Adipose tissue (tissue), 3 donors: ENCODE data around the gene TMEM132C. TPM values are rescaled to one million over a fixed set of nuclear protein-coding genes. Genes with fewer than 3 reads are reported as not detected.

Experiments used
- H3K27ac ChIP-seq: one replicate; pipeline ENCODE4 v1.5.1; 2013; ENCODE audit warnings: low read depth, low read length
- WGBS, 3 donors: extraction: QIAGEN DNeasy Blood & Tissue Kit; methylation state at CpG; one replicate each; pipeline ENCODE4 v1.1.7; 2013; 5-methylcytosine and 5-hydroxymethylcytosine counted together
- polyA plus RNA-seq, 3 donors: library from polyadenylated mRNA; stranded (reverse); fragments of 200-250 nt; gene quantifications; one replicate each; pipeline ENCODE4 v1.2.3, GENCODE V29; 2013
- donor health status: healthy with polysubstance abuse.
- donor health status: Bipolar disorder and iron deficiency.
- donor health status: healthy.

TMEM132C gene
- polyA plus RNA-seq, 3 donors, result 3.1 to 55.5 (median 18.7) TPM

DNA sequence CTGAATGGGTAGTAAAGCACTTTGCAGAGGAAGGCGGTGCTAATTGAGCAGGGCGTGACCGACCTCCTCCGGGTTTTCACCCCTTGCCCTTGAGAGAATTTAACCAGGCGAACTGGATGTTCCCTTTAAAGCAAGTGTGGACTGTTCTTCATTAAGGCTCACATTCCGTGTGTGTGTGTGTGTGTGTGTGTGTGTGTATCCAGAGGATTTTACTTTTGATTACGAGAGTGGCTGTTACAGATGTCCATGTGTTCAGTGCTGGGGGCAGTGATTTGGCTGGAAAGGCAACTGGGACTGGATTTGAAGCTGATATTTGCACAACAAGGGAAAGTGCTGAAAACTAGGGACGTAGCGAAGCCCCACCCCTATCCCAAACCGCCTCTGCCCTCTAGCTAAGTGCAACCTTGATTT is 2.2 kb downstream of the TMEM132C start:
- WGBS, 3 donors, result 3 to 4% (median 3%) methylated on average over 10 of the region's 10 CpGs
- no peak overlapping the region for H3K27ac ChIP-seq

DNA sequence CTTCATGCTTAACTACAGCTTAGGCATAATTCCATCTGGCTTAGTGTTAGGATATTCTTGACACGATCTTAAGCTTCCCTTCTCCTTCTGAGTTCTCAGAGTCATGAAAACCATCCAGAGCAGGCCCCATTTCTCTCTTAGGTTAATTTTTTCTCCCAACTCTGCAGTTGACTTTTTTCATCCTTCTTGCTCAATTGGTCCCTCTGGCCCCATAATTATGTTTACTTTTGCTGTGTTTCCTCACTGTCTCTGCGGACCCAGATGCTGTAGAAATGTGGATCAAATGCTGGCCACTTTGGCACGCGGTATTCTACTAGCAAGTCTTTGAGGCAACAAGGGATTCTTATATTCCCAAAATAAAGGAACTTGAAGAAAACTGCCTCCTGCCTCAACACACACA is 9.5 kb downstream of the TMEM132C start:
- 64 to 76% (median 70%) methylated on average over 4 of the region's 4 CpGs for WGBS, 3 donors
- H3K27ac ChIP-seq, result no peak overlapping the region

DNA sequence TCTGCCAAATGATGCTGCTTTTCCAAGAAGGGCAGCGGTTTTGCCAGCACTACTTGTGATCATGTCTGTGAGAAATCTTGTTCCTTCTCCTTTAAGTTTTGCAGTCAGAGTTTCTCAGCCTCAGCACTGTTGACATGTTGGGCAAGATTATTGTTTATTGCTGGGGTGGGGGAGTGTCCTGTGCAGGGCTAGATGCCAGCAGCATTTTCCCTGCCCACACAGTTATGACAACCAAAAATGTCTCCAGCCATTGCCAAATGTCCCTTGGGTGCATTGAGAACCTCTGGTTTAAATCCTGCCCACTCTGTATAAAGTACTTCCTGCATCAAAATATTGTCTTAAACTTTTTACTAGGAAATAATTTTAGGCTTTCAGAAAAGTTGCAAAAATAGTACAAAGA is 20.0 kb downstream of the TMEM132C start:
- WGBS, 3 donors, result 55 to 69% (median 63%) methylated on average over 1 of the region's 1 CpG
- no peak overlapping the region for H3K27ac ChIP-seq

DNA sequence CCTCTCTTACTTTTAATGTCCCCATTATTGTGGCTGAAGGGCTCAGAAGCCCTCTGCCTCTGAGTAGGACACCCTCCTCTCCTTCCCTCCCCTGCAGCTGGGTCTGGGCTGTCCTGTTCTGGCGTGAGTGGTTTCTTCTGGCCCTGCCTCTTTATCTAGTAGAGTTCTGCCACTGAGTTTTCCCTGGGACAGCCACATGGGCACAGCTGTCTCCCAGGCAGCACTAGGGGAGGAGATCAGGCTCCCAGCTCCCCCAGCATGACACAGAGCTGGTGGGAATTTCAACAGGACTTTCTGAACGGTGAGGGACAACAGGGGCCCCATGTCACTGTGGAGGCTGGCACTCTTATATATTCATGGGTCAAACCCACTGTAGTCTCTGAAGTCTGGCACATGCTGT is 21.4 kb downstream of the TMEM132C start:
- no peak overlapping the region for H3K27ac ChIP-seq
- WGBS, 3 donors, result 27 to 32% (median 28%) methylated on average over 2 of the region's 2 CpGs

DNA sequence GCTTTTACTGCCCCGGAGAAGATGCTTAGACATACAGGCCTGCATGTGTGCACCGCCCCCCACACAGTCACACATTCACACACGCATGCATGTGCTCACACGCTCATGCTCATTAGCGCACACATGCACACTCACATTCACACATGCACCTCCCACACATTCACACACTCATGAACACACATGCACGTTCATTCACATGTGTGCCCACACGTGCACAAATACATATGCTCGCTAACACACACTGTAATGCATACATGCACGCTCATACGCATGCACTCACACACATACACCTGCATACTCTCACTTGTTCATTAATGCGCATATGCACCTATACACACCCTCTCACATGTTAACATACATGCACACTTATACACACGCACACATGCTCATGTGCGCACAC is 21.9 kb downstream of the TMEM132C start:
- WGBS, 3 donors, result 87 to 91% (median 89%) methylated on average over 13 of the region's 13 CpGs
- H3K27ac ChIP-seq, result no peak overlapping the region

DNA sequence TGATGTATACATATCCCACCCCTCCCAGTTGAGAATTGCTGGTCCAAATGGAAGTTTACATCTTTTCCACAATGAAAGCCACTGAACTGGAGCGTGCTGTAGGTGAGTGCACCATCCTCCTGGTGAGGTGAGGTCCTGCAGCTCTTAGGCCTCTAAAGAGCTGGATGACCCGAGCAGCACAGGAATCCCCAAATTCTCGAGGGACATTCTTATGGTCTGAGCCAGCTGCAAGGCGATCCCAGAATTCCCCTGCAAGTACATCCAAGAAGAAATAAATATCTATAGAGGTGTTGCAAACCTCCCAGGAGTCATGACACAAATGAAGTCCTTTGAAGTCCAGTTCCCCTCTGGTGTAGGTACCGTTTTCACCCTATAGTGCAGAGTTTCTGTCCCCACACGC is 24.0 kb downstream of the TMEM132C start:
- 53 to 62% (median 61%) methylated on average over 6 of the region's 6 CpGs for WGBS, 3 donors

DNA sequence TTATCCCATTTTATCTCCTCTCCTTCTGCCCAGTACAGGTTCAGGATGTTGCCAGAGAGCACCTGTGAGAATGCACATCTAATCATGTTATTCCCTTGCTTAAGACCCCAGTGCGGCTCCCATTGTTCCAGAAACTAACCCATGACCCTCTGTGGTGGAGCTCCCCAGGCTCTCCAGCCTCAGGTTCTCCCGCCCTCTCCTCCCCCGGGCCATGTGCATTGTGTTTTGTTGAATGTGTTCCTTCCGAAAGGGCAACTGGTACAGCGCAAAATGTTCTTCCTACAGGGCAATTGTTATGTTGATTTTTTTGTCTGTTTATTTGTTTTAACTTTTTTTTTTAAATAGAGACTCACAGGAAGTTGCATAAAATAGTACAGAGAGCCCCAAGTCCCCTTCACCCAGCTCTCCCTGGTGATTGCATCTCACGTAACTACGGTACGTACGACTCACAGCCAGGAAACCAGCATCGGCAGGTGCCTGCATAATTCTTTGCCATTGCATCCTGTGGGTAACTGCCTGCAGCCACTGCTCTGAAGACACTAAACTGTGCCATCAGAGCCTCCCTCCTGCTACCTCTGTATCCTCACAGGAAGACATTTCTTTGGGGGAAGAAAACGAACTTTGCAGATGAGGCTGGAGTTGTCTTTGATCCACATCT is 31.2 kb downstream of the TMEM132C start:
- 45 to 54% (median 49%) methylated on average over 11 of the region's 11 CpGs for WGBS, 3 donors
- no peak overlapping the region for H3K27ac ChIP-seq

More for the DNA sequence above, 24.0 kb downstream of the TMEM132C start:
- no peak overlapping the region for H3K27ac ChIP-seq

DNA sequence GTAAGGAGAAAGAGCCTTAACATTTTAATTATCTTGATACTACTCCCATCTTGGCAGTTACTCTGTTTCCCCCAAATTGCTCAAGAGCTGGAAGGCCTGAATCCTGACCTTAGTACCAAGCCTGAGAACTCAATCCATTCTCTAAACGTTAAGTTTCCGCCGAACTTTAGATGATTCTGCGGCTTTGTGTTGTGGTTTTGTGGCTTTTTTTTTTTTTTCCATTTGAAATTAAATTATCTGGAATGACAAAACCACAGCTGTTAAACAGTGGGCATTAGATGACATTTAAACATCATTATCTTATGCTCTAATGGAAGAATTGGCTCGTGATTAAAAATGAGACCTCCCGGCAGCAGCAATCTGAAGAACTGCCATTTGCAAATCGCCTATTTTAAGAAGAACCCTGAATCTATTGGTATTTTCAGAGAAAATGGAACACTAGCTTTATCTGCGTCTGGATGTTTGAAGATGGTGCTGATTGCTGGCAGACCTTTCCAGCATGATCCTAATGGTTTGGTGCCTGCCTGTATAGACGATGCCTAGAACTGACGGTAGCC is 38.4 kb downstream of the TMEM132C start:
- H3K27ac ChIP-seq, result no peak overlapping the region
- 79 to 85% (median 82%) methylated on average over 10 of the region's 10 CpGs for WGBS, 3 donors

DNA sequence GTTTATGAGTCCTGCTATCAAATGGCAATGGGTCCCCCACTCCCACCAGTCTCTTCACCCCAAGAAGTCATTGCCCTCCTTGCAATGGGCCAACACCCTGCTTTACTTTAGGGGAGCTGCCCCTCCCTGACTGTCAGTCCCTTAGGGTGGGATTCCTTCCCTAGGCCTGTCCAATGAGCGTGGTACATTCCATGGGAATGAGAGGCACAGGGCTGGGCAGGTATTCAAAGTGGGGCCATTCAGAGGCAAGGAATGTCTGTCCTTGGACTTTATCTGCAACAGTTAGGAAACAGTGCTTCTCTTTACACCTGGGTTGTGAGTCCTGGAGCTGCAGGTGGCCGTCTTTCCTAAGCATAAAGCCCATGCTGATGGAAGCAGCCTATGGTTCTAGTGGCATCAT is 40.8 kb downstream of the TMEM132C start:
- WGBS, 3 donors, result 42 to 85% (median 83%) methylated on average over 2 of the region's 2 CpGs

DNA sequence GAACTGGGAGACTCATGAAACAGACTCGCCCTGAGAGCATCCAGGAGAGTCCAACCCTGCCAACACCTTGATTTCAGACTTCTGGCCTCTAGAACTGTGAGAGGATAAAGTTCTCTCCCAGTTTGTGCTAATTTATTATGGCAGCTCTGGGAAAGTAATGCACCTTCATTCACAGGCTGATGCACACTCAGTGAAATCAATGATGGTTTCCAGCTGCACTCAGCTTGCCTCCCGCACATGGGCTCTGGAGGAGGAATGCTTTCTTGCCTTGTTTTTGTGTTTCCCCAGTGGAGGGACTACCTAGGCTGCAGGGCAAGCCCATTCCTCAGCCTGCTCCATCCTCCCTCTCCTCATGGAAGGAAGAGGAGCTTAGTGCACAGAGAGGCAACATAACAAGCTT is 45.7 kb downstream of the TMEM132C start:
- WGBS, 3 donors, result 40 to 76% (median 73%) methylated on average over 2 of the region's 2 CpGs
- no peak overlapping the region for H3K27ac ChIP-seq

More for the DNA sequence above, 40.8 kb downstream of the TMEM132C start:
- no peak overlapping the region for H3K27ac ChIP-seq

DNA sequence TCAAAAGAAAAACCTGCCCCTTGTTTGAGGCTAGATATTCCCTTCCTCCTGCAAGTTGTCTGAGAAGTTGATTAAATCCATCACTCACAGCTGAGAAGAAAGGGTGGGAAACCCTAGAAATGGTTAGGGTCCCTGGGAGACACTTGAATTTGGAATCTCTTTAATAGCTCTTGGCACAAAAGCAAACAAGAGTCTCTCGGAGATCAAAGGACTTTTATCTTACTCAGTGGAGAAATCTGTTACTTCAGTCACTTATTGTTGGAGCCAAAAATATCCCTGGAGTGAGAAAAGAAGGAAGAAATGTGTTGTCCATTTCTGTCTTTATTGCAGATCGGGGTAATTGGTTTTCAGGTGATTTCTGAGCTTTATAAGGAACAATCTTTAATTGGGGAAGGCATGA is 47.0 kb downstream of the TMEM132C start:
- H3K27ac ChIP-seq, result no peak overlapping the region
- WGBS, 3 donors, result 15 to 44% (median 38%) methylated on average over 2 of the region's 2 CpGs

DNA sequence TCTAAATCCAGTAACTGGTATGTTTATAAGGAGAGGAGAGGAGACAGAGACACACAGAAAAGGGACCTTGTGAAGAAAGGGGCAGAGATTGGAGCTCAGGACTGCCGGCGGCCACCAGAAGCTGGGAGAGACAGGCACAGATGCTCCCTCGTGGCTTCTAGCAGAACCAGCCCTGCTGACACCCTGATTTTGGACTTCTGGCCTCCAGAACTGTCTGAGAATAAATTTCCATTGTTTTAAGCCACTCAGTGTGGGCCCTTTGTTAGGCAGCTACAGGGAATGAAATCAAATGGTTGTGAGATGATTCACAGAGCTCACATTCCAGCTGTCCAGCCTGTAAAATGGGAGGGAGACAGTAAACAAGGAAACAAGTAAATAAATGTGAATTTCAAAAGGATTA is 47.6 kb downstream of the TMEM132C start:
- WGBS, 3 donors, result 74 to 86% (median 81%) methylated on average over 3 of the region's 3 CpGs
- H3K27ac ChIP-seq, result no peak overlapping the region

DNA sequence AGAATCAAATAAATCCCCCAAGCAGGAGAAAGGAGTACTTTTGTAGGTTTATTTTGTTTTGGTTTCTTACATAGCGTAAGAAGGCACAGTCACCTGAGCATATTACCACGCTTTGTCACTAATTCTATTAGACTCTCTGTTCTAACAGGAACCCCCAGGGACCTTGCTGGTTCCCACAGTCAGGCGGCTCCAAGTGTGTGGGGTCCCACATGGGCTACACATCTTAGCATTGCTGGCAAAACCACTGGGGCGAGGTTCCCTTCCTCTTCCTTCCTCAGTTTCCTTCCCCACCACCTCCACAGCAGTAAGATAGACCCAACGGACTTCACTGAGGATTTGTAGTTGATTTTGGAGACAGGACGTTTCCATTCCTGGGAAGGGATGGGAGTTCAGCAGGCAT is 49.1 kb downstream of the TMEM132C start:
- H3K27ac ChIP-seq, result no peak overlapping the region
- WGBS, 3 donors, result 41 to 70% (median 46%) methylated on average over 6 of the region's 6 CpGs

DNA sequence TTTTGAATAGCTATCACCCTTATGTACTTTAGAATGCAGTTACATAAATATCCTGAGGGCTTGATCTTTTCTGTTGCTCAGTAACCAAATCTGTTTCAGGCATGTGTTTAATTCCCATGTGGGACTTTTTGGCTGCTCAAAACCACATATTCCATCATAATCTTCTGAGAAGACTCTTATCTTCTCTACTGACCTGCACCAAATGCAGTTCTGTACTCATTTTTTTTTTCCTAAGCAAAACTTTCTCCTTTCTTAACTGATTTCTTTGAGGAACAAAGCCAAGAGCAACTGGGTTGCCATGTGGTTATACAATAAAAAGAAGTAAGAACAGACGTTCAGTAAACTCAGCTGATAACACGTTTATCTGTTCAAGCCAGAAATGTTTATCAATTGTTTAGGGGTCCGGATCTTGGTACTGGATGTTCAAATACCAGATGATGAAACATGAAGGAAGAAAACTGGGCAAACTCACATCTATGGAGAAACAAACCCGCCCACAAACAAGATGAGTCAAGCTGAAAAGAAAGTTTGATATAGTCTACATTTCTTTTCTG is 50.1 kb downstream of the TMEM132C start:
- 13 to 23% (median 16%) methylated on average over 4 of the region's 4 CpGs for WGBS, 3 donors
- H3K27ac ChIP-seq, result no peak overlapping the region

DNA sequence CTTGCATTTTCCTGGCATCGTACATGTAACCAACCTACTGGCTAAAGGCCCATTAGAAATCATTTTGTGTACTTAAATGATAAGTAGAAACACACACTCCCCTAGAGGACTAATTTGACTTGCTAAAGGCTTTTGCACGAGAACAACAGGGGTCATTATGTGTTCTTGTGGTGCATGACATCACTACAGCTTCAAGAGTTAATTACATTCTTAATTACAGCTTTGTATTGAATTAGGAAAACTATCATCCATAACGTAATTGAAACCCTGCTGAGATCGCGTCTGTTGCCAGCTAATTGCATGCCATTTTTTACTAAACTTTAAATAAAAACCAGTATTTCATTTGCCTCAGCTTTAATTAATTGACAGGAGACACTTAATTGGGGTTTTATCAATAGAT is 51.4 kb downstream of the TMEM132C start:
- 52 to 61% (median 56%) methylated on average over 5 of the region's 5 CpGs for WGBS, 3 donors

DNA sequence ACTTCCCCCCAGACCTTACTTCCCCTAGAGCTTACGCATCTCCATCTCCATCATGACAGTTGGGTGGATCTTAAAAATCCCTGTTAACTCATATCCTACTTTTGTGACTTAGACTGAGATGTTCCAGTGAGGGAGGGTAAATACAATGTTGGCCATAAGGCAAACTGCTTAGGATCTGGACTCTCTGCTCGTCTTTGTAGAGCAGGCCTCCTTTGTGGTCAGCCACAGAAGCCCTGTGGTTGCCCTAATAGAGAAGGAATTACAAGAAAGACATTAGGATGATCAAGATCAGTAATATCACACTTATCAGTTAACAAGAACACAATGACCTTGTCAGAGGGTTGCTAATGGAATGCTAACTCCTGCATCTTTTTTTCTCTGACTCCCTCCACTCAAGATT is 52.0 kb downstream of the TMEM132C start:
- WGBS, 3 donors, result 60 to 73% (median 64%) methylated on average over 2 of the region's 2 CpGs
- H3K27ac ChIP-seq, result no peak overlapping the region

More for the DNA sequence above, 51.4 kb downstream of the TMEM132C start:
- H3K27ac ChIP-seq, result no peak overlapping the region

DNA sequence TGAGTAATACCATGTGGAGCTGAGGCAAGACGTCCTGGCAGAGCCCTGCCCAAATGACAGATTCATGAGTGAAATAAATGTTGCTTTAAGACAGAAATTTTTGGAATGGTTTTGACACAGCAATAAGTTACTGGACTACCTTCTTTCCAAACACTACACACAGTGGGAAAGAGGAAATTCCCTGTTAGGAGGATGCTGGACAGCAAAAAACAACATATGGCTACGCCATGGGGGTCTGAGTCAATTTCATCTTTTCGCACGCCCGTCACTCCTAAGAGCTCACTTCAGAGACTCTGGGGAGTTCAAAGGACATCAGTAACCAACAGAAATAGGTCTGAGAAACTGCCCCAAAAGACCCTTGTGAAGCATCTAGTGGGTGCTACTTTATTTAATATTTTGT is 55.4 kb downstream of the TMEM132C start:
- H3K27ac ChIP-seq, result no peak overlapping the region
- WGBS, 3 donors, result 81 to 88% (median 83%) methylated on average over 5 of the region's 5 CpGs

DNA sequence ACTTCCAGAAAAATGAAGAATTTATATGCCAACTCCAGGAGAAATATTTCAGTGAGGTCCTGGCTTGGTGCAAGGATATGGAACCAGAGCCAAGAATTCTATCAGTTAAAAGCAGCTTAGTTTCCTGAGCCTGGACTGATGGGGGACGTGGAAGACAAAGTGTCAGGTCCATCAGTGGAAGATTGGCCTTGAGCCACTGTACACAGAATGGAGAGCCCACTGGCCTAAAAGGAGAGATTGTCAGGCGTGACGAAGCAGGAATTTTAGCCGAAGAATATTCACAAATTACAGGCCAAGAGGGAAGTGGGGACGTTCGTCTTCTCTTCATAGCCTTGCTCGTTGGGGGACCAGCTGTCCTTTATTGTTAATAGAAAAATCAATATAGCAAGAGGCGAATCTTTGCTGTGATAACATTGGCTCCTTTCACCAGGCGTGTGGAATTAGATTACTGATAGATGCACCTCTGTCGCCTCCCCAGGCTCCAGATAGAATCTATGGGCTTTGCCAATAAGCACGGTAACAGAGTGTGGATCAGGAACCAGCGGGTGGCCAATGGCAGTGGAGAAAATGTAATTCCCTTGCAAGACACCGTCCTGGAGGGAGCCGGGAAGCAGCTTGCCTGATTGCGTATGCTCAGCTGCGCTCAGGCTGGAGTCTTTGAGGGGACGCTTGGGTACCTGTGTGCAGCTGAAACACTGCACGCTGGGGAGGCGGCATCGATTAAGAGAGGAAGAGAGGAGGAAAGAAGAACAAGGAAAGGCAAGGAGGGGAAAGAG is 56.4 kb downstream of the TMEM132C start:
- 29 to 69% (median 66%) methylated on average over 20 of the region's 20 CpGs for WGBS, 3 donors
- no peak overlapping the region for H3K27ac ChIP-seq

DNA sequence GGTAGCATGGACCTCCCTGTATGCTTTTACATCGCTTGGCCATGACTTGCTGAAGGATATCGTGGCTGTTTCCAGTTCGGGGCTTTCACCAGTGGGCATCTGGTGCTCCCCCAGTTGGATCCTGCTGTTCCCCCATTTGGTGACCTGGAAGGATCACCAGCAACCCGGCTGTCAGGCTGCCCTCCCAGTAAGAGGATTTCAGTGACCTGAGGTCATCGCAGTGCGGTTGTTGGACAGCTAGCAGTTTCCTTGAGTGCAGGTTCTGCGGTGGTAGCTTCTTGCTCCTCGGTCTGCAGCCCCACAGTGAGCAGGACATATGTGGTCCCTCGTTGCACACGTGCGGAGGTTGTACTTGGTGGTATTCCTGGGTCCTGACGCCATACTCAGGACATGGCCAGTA is 58.7 kb downstream of the TMEM132C start:
- H3K27ac ChIP-seq, result no peak overlapping the region
- WGBS, 3 donors, result 74 to 87% (median 84%) methylated on average over 12 of the region's 12 CpGs
